ENCODE measurements around the gene CSMD2. TPM values are rescaled to one million over a fixed set of nuclear protein-coding genes. Genes with fewer than 3 reads are reported as not detected.

The CSMD2 gene
- total RNA-seq, 1 donor from 2014 or later, result 0.98 TPM

DNA sequence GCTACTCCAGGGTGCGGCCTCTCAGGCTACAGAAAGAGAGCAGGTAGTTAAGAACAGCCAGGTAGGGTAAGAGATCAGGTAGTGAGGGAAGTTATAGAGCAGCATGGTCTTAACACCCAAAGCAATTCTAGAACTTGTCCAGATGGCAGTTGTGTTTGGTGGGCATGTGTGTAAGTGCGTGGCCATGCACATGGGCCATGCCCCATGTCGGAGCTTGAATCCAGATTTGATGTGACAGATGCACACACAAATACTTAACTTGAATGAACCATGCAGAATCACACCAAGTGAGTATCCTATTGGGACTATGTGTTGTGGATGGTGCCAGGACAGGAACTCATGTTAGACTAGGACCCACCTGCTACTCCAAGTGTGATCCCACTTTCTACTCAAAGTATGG is 446.8 kb downstream of the CSMD2 start:
- TF ChIP-seq, protein P1, sequence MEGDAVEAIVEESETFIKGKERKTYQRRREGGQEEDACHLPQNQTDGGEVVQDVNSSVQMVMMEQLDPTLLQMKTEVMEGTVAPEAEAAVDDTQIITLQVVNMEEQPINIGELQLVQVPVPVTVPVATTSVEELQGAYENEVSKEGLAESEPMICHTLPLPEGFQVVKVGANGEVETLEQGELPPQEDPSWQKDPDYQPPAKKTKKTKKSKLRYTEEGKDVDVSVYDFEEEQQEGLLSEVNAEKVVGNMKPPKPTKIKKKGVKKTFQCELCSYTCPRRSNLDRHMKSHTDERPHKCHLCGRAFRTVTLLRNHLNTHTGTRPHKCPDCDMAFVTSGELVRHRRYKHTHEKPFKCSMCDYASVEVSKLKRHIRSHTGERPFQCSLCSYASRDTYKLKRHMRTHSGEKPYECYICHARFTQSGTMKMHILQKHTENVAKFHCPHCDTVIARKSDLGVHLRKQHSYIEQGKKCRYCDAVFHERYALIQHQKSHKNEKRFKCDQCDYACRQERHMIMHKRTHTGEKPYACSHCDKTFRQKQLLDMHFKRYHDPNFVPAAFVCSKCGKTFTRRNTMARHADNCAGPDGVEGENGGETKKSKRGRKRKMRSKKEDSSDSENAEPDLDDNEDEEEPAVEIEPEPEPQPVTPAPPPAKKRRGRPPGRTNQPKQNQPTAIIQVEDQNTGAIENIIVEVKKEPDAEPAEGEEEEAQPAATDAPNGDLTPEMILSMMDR (conservative IDR thresholded peaks at IDR 0.05; ENCODE audit: low read depth, low read length), result no peak
- H3K4me3 ChIP-seq (ENCODE audit: low read depth, low read length), result no peak overlapping the region
- DNase-seq (ENCODE audit: low read depth), result no peak

DNA sequence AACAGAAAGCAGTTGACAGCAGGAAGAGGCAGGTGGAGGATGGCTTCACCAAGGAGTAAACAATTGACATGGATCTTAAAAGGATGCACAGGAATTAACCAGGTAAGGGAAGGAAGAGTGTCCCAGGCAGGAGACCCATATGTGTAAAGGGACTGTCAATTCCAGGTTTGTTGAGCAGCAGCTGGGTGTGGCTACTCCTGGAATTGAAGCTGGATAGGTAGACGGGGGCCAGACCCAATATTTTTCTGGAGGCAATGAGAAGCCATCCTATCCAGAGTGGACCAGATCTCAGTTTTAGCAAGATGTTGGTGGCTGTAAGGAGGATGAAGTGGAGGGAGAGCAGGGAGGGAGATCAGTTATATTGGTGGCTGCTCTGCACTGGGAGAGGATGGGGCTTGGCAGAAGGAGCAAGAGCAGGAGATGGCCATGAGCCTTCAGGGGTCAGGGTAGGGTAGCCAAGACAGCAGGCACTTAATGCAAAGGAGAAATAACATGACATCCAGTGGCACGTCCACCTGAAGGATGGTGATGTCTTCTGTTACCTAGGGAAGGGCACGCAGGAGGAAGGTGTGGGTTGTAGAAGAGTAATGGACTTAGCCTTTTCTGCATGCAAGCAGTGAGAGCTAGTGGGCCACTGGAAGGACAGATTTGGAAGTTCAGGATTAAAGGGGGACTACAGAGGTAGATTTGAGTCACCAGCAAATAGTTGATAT is 447.9 kb downstream of the CSMD2 start:
- H3K4me3 ChIP-seq (ENCODE audit: low read depth, low read length), result no peak overlapping the region
- TF ChIP-seq, protein P1 (conservative IDR thresholded peaks at IDR 0.05; ENCODE audit: low read depth, low read length), result no peak
- DNase-seq (ENCODE audit: low read depth), result no peak

DNA sequence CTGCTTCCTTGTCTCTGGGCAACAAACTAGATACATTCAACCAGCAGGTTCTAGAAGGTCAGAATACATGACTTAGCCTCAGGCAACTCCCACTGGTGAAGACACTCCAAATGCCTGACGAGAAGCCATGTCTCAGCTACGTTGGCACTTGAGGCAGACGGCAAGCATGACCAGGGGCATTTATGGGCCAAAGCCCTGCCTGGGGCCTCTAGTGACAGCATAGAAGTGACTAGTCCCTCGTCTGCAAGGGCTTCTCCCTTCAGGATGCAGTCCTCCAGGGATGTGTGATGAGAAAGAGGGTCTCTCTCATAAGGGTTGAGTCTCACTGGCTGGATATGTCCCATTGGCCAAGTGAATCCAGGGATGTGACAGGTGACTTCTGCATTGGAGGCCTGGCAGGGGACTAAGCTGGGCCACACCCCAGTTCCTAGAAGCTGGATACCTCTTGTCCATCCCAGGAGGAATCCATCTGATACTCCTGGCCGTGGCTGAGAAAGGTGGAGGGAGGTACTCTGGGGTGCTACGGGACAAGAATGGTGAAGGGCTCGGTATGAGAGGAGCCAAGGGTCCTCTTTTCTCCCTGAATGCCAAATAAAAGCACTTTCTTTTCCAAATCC is 449.7 kb downstream of the CSMD2 start:
- TF ChIP-seq, protein P1 (conservative IDR thresholded peaks at IDR 0.05; ENCODE audit: low read depth, low read length), result no peak
- no peak for DNase-seq (ENCODE audit: low read depth)
- no peak overlapping the region for H3K4me3 ChIP-seq (ENCODE audit: low read depth, low read length)

DNA sequence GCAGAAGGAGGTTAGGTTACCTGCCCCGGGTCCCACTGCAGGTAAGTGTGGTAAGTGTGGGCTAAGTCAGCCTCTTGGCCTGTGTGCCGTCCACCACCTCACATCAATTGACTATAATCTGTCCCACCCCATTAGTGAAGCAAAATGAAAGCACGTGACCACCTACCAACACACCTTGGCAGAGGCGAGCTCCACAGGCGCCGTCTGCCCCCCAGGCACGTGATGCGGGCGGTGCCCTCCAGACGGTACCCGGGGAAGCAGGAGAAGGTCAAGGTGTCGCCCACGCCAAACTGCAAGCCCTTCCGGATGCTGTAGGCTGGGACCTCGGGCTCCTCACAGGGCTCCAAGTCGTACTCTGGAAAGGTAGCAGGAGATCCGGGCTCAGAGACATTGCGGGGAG is 450.6 kb downstream of the CSMD2 start:
- TF ChIP-seq, protein P1 (conservative IDR thresholded peaks at IDR 0.05; ENCODE audit: low read depth, low read length), result no peak
- no peak overlapping the region for H3K4me3 ChIP-seq (ENCODE audit: low read depth, low read length)
- no peak for DNase-seq (ENCODE audit: low read depth)

DNA sequence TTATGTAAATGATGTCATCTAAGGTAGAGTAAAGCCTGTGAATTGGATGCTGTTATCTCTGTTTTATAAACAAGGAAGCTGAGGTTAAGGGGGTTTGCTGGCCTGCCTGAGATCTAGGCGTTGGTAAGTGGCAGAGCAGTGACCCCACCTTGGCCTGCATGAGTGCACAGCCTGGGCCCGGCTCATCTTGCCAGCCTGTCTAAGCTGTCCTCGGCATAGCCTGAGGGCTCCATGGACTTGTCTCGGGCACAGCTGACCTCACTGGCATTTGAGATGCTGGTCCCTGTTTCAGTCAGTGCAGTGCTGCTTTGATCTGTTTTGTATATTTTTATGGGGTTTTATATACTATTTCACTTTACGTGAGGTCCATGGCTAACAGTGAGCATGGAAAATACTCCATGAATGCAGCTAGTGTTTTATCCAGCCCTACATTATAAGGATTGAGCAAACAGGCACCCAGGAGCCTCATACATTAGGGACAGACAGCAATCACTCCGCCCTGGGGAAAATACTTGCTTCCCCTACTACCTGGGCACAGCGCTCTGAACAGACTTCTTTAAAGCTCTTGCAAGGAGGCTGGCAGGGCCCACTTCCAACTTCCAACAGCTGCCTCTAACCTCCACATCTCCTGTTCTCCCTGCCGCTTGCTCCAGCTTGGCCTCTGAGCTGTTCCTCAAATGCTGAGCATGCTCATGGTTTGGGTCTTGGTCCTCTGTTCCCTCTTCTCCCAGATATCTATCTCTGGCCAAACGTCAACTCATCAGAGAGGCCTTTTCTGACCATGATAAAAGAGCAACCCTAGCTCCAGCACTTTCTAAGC is 451.8 kb downstream of the CSMD2 start:
- H3K4me3 ChIP-seq (ENCODE audit: low read depth, low read length), result no peak overlapping the region
- TF ChIP-seq, protein P1 (conservative IDR thresholded peaks at IDR 0.05; ENCODE audit: low read depth, low read length), result no peak
- no peak for DNase-seq (ENCODE audit: low read depth)

DNA sequence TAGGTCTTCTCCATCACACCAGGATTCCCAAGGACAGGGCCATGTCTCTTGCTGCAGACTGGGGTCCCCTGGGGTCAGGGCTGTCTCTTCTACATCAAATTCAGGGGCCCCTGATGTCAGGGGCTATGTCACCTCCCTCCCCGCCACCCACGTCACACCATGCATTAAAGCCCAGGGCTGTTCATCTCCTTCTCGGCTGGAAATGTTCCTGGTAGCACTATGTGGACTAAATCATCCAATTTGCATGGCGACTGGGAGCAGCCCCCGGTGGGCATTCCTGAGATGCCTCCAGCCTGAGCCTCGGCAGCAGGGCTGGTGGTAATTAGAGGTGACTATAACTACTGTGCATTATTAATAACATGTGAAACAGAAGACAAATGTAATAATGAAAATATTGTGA is 452.8 kb downstream of the CSMD2 start:
- TF ChIP-seq, protein P1 (conservative IDR thresholded peaks at IDR 0.05; ENCODE audit: low read depth, low read length), result no peak
- DNase-seq (ENCODE audit: low read depth), result no peak
- no peak overlapping the region for H3K4me3 ChIP-seq (ENCODE audit: low read depth, low read length)
